Kidney epithelial cell (primary cell): ENCODE measurements around the gene TSPAN32. TPM values are rescaled to one million over a fixed set of nuclear protein-coding genes. Genes with fewer than 3 reads are reported as not detected.

Experiments used
- DNase-seq: peaks from one replicate; pipeline ENCODE4 v3.0.0-alpha.2; 2010; ENCODE audit warnings: low read depth
- H3K27me3 ChIP-seq: 2 replicates; pipeline ENCODE4 v1.6.0; 2011; ENCODE audit warnings: low read length; ENCODE audit not compliant: control insufficient read depth, insufficient read depth
- H3K36me3 ChIP-seq: 2 replicates; pipeline ENCODE4 v1.5.1; 2011; ENCODE audit warnings: low read length; ENCODE audit not compliant: control insufficient read depth, insufficient read depth
- H3K4me3 ChIP-seq: 2 replicates; pipeline ENCODE4 v1.5.1; 2011; ENCODE audit warnings: low read depth, mild to moderate bottlenecking, control low read depth, low read length
- total RNA-seq: library from RNA; depleted of rRNA; stranded (reverse); fragments of >200 nt; gene quantifications from 2 replicates; pipeline ENCODE4 v1.2.3, GENCODE V29; 2015
- TF ChIP-seq, protein P1 (sequence below): IDR thresholded peaks from 2 replicates; pipeline ENCODE4 v1.5.1; 2011; ENCODE audit warnings: mild to moderate bottlenecking, moderate library complexity, low read length, control low read depth, inconsistent platforms; ENCODE audit not compliant: insufficient read depth, poor library complexity, severe bottlenecking

TSPAN32 gene
- total RNA-seq, 1 donor from 2014 or later = 0.46 TPM

DNA sequence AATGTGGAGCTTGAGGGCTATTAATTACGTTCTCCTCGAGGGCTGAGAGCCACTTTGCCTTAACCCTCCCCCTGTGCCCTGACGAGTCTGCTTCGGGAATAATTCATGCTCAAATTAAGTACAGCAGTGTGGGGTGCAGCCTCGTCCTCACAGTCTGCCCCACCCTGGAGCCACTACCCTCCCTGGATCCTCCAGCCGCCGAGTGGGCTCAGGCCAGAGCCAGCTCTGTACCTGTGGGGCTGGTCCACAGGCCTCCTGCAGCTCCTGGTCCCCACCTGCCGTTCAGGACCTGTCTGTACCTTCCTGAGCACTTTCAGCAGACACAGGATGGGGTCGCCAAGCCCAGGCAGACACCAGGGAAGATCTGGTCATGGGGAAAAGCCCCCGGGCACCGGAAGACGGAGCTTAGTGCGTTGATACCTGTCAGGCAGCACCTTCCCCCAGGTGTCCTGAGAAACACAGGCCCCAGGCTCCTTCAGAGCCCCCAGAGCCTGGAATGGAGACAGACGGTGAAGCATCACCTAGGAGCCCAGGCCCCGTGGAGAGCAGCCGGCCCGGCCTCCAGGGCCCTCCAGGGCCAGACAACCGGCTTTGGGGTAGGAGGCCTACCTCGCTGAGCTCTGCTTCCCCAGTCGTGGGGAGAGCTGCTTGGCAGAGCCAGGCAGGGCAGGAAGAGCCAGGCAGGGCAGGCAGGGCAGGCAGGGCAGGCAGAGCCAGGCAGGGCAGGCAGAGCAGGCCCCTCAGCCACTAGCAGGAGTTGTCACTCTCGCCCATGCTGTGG, 9.7 kb downstream of the TSPAN32 start:
- TF ChIP-seq, protein P1, sequence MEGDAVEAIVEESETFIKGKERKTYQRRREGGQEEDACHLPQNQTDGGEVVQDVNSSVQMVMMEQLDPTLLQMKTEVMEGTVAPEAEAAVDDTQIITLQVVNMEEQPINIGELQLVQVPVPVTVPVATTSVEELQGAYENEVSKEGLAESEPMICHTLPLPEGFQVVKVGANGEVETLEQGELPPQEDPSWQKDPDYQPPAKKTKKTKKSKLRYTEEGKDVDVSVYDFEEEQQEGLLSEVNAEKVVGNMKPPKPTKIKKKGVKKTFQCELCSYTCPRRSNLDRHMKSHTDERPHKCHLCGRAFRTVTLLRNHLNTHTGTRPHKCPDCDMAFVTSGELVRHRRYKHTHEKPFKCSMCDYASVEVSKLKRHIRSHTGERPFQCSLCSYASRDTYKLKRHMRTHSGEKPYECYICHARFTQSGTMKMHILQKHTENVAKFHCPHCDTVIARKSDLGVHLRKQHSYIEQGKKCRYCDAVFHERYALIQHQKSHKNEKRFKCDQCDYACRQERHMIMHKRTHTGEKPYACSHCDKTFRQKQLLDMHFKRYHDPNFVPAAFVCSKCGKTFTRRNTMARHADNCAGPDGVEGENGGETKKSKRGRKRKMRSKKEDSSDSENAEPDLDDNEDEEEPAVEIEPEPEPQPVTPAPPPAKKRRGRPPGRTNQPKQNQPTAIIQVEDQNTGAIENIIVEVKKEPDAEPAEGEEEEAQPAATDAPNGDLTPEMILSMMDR = no peak
- Histone ChIP-seq H3K4me3 (no peak overlapping the region), H3K27me3 (peaks cover 4% of the 10 kb centered on the region), H3K36me3 (no peaks in the 10 kb centered on the region)
- no peak for DNase-seq

DNA sequence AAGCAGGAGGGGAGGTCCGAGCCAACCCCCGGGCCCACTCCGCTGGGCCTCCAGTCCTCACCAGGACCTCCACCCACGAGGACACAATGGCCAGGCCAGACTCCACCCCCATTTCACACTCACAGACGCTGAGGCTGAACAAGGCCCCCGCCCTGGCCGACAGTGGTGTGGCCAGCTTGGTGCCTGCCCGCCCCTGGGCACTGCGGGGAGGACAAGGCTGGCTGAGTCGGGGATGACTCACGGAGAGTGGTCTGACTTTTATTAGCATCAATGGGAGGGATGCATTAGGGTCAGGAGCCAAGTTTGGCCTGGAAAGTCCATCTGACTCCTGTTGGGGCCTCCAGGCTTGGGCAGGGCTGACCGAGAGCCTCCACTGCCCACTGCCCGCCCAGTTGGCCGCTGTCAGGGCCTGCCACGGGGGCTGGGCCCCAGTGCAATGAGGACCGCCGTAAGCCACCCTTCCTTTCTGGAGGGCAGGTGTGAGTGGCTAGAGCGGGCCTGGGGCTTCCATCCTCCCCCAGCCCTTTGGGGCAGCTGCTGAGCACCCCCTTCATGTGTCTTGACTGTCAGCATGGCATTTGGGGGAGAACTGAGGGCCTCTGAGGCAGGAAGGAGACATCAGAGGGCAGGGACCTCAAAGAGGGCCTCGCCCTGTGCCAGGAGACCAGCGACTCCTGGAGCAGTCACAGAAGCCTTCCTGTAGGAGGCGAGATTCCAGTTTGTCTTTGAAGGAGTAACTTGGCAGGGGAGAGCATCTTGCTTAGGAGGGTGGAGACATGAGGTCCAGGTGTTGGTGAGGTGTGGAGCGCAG, 10.6 kb downstream of the TSPAN32 start:
- no peak overlapping the region for H3K4me3 ChIP-seq
- no peaks in the 10 kb centered on the region for H3K36me3 ChIP-seq
- no peak for DNase-seq
- TF ChIP-seq, protein P1 = no peak
- H3K27me3 ChIP-seq = peaks cover 2% of the 10 kb centered on the region

DNA sequence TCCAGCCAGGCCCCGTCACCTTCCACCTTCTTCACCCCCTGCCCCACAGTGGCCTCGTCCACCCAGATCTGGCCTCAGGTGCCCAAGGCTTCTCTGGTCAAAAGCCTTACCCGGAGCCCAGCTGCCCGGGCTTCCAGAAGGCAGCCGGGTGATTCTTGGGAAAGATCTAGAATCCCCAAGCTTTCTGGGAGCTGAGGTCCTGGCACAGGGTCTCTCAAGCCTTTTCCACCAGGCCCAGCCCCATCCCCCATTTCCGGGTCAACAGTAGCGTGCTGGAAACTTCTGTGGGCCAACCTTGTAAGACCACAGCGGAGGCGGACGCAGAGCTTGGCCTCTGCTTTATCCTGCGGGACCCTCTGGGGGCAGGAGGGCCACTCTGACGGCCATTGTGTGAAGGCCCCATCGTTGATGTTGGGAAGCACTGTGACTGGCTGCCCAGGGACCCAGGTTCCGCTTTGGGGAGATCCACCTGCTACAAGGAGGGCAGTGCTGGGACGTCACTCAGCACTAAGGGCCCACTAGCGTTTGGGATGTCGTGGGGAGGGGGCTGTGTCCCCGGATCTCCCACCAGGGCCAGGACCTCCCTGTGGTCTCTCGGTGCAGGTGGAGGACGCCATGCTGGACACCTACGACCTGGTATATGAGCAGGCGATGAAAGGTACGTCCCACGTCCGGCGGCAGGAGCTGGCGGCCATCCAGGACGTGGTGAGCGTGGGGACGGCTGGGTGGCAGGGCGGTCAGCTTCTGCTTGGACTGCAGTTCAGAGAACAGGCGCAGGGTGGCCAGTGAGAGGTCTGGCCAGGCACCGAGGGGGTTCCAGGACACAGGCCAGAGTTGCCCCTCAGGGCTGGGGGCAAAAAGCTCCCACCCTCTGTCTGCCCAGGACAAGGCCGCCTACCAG, 11.5 kb downstream of the TSPAN32 start:
- Histone ChIP-seq H3K4me3 (no peak overlapping the region), H3K36me3 (no peaks in the 10 kb centered on the region), H3K27me3 (peaks cover 2% of the 10 kb centered on the region)
- TF ChIP-seq, protein P1 = no peak
- no peak for DNase-seq

DNA sequence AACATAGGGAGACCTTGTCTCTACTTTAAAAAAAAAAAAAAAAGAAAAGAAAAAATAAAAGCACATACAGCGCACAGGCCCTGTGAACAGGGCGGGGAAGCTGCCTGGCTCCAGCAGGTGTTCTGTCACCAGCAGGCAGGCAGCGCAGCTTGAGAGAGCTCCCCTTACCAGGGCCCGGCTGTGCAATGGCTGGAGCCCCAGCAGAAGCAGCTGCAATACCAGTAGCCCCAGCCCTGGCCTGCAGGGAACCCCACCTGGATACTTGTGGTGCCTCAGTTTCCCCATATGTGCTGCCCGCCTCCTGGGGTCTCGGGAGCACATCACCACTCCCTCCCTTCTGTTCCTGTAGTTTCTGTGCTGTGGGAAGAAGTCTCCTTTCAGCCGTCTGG, 12.3 kb downstream of the TSPAN32 start:
- H3K4me3 ChIP-seq = no peak overlapping the region

More for the DNA sequence above, 12.3 kb downstream of the TSPAN32 start:
- peaks cover 2% of the 10 kb centered on the region for H3K27me3 ChIP-seq
- TF ChIP-seq, protein P1 = no peak
- H3K36me3 ChIP-seq = no peaks in the 10 kb centered on the region
- no peak for DNase-seq
